Measurements from ENCODE around the gene HSF2.

Gene HSF2

DNA sequence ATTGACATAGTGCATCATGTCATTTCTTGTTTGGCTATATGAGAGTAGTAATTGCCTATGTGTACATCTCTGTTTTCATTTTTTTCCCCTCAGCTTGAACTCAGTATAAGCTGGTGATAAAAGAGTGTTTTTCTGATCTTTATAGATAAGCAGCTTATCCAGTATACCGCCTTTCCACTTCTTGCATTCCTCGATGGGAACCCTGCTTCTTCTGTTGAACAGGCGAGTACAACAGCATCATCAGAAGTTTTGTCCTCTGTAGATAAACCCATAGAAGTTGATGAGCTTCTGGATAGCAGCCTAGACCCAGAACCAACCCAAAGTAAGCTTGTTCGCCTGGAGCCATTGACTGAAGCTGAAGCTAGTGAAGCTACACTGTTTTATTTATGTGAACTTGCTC, 32.3 kb downstream of the HSF2 start:
- no peak overlapping the region for H3K4me3 ChIP-seq (ENCODE audit: severe bottlenecking)
- no peak for DNase-seq (ENCODE audit: low spot score)
- no peaks in the 10 kb centered on the region for H3K4me1 ChIP-seq (ENCODE audit: insufficient read depth, poor library complexity, severe bottlenecking)
- no peak for ATAC-seq (ENCODE audit: low read depth)
- no peaks in the 10 kb centered on the region for H3K9me3 ChIP-seq (ENCODE audit: severe bottlenecking)
- no peaks in the 10 kb centered on the region for H3K27me3 ChIP-seq (ENCODE audit: insufficient read depth, poor library complexity, severe bottlenecking)
- H3K27ac ChIP-seq (ENCODE audit: poor library complexity, severe bottlenecking) = no peak overlapping the region
- H3K36me3 ChIP-seq (ENCODE audit: low read depth) = peaks cover 63% of the 10 kb centered on the region
- TF ChIP-seq, protein P1, sequence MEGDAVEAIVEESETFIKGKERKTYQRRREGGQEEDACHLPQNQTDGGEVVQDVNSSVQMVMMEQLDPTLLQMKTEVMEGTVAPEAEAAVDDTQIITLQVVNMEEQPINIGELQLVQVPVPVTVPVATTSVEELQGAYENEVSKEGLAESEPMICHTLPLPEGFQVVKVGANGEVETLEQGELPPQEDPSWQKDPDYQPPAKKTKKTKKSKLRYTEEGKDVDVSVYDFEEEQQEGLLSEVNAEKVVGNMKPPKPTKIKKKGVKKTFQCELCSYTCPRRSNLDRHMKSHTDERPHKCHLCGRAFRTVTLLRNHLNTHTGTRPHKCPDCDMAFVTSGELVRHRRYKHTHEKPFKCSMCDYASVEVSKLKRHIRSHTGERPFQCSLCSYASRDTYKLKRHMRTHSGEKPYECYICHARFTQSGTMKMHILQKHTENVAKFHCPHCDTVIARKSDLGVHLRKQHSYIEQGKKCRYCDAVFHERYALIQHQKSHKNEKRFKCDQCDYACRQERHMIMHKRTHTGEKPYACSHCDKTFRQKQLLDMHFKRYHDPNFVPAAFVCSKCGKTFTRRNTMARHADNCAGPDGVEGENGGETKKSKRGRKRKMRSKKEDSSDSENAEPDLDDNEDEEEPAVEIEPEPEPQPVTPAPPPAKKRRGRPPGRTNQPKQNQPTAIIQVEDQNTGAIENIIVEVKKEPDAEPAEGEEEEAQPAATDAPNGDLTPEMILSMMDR (IDR thresholded peaks at IDR 0.05; ENCODE audit: poor library complexity, severe bottlenecking) = no peak

DNA sequence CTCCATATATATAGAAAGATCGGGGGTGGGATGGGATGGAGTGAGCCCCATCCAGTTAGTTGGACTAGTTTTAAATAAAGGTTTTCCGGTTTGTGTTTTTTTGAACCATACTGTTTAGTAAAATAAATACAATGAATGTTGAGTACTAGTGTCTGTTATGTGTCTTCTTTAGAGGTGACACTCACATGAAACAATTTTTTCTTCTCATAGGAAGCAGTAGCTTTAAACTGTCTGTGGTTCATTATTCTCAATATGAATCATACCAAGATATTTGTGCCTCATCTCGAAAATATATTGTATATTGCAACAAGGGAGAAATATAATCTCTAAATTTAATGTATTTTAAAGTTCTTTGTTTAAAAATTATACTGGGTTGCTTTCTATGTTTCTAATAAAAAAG, 33.4 kb downstream of the HSF2 start:
- no peak overlapping the region for H3K4me3 ChIP-seq (ENCODE audit: severe bottlenecking)
- no peaks in the 10 kb centered on the region for H3K9me3 ChIP-seq (ENCODE audit: severe bottlenecking)
- no peak overlapping the region for H3K27ac ChIP-seq (ENCODE audit: poor library complexity, severe bottlenecking)
- DNase-seq (ENCODE audit: low spot score) = no peak
- TF ChIP-seq, protein P1 (IDR thresholded peaks at IDR 0.05; ENCODE audit: poor library complexity, severe bottlenecking) = no peak
- no peak for ATAC-seq (ENCODE audit: low read depth)
- no peaks in the 10 kb centered on the region for H3K4me1 ChIP-seq (ENCODE audit: insufficient read depth, poor library complexity, severe bottlenecking)
- H3K27me3 ChIP-seq (ENCODE audit: insufficient read depth, poor library complexity, severe bottlenecking) = no peaks in the 10 kb centered on the region
- H3K36me3 ChIP-seq (ENCODE audit: low read depth) = peaks cover 69% of the 10 kb centered on the region

GRCh38 chr6:122438975-122439374, 39.5 kb downstream of the HSF2 start:
- TF ChIP-seq, protein P1 (IDR thresholded peaks at IDR 0.05; ENCODE audit: poor library complexity, severe bottlenecking) = no peak
- H3K27me3 ChIP-seq (ENCODE audit: insufficient read depth, poor library complexity, severe bottlenecking) = no peaks in the 10 kb centered on the region
- no peak for DNase-seq (ENCODE audit: low spot score)
- H3K9me3 ChIP-seq (ENCODE audit: severe bottlenecking) = no peaks in the 10 kb centered on the region
- no peak overlapping the region for H3K4me3 ChIP-seq (ENCODE audit: severe bottlenecking)
- no peak for ATAC-seq (ENCODE audit: low read depth)
- peaks cover 58% of the 10 kb centered on the region for H3K36me3 ChIP-seq (ENCODE audit: low read depth)
- H3K27ac ChIP-seq (ENCODE audit: poor library complexity, severe bottlenecking) = no peak overlapping the region
- no peaks in the 10 kb centered on the region for H3K4me1 ChIP-seq (ENCODE audit: insufficient read depth, poor library complexity, severe bottlenecking)

GRCh38 chr6:122445274-122445673, 45.8 kb downstream of the HSF2 start:
- DNase-seq (ENCODE audit: low spot score) (no peak), ATAC-seq (ENCODE audit: low read depth) (no peak)
- Histone ChIP-seq H3K9me3 (ENCODE audit: severe bottlenecking) (no peaks in the 10 kb centered on the region), H3K36me3 (ENCODE audit: low read depth) (peaks cover 84% of the 10 kb centered on the region), H3K4me1 (ENCODE audit: insufficient read depth, poor library complexity, severe bottlenecking) (no peaks in the 10 kb centered on the region), H3K4me3 (ENCODE audit: severe bottlenecking) (no peak overlapping the region), H3K27me3 (ENCODE audit: insufficient read depth, poor library complexity, severe bottlenecking) (no peaks in the 10 kb centered on the region), H3K27ac (ENCODE audit: poor library complexity, severe bottlenecking) (no peak overlapping the region)
- TF ChIP-seq, protein P1 (IDR thresholded peaks at IDR 0.05; ENCODE audit: poor library complexity, severe bottlenecking) = no peak

GRCh38 chr6:122449069-122449468, 49.6 kb downstream of the HSF2 start:
- H3K4me3 ChIP-seq (ENCODE audit: severe bottlenecking) = no peak overlapping the region
- H3K27me3 ChIP-seq (ENCODE audit: insufficient read depth, poor library complexity, severe bottlenecking) = no peaks in the 10 kb centered on the region
- H3K36me3 ChIP-seq (ENCODE audit: low read depth) = peaks cover 92% of the 10 kb centered on the region
- H3K9me3 ChIP-seq (ENCODE audit: severe bottlenecking) = no peaks in the 10 kb centered on the region
- DNase-seq (ENCODE audit: low spot score) = no peak
- no peak overlapping the region for H3K27ac ChIP-seq (ENCODE audit: poor library complexity, severe bottlenecking)
- TF ChIP-seq, protein P1 (IDR thresholded peaks at IDR 0.05; ENCODE audit: poor library complexity, severe bottlenecking) = no peak
- no peak for ATAC-seq (ENCODE audit: low read depth)
- H3K4me1 ChIP-seq (ENCODE audit: insufficient read depth, poor library complexity, severe bottlenecking) = no peaks in the 10 kb centered on the region
